Measurements from ENCODE around the gene CNNM4. TPM values are rescaled to one million over a fixed set of nuclear protein-coding genes. Genes with fewer than 3 reads are reported as not detected.

Gene CNNM4
- total RNA-seq, 2 donors from 2014 or later, result 9.2 to 13.9 TPM

- no peaks in the 10 kb centered on the region for H3K27me3 ChIP-seq (replicated peaks; ENCODE audit: insufficient read depth)
- intact Hi-C loops (cut with DNase I), result no loop called here
- no peak overlapping the region for H3K27ac ChIP-seq
- TF ChIP-seq POLR2A (IDR thresholded peaks at IDR 0.05) (peak; percentile 25), CTCF (IDR thresholded peaks at IDR 0.05) (peak in 2 of 4 experiments; percentile 40 to 44), POLR2AphosphoS5 (IDR thresholded peaks at IDR 0.05) (peak; percentile 73)
- 73% methylated on average over 20 of the region's 20 CpGs for WGBS
- no peak overlapping the region for H3K4me3 ChIP-seq
- H3K4me1 ChIP-seq (replicated peaks), result peaks cover 3% of the 10 kb centered on the region
- DNase-seq (ENCODE audit: low spot score), result peak; percentile 81
- no peaks in the 10 kb centered on the region for H3K9me3 ChIP-seq
- H3K36me3 ChIP-seq, result no peaks in the 10 kb centered on the region
Measured at GRCh38 chr2:96771796-96772618, 11.3 kb downstream of the CNNM4 start.

- TF ChIP-seq POLR2A (IDR thresholded peaks at IDR 0.05), result no peak
- no peak for TF ChIP-seq CTCF (IDR thresholded peaks at IDR 0.05)
- no peak for TF ChIP-seq POLR2AphosphoS5 (IDR thresholded peaks at IDR 0.05)
- WGBS, result 82% methylated on average over 12 of the region's 12 CpGs
- no peak overlapping the region for H3K27ac ChIP-seq
- no peak overlapping the region for H3K4me3 ChIP-seq
- no peaks in the 10 kb centered on the region for H3K36me3 ChIP-seq
- intact Hi-C loops (cut with DNase I), result no loop called here
- no peaks in the 10 kb centered on the region for H3K27me3 ChIP-seq (replicated peaks; ENCODE audit: insufficient read depth)
- no peaks in the 10 kb centered on the region for H3K9me3 ChIP-seq
- peaks cover 3% of the 10 kb centered on the region for H3K4me1 ChIP-seq (replicated peaks)
- DNase-seq (ENCODE audit: low spot score), result no peak
Measured at GRCh38 chr2:96772903-96773671, 12.4 kb downstream of the CNNM4 start.

- intact Hi-C loops (cut with DNase I), result no loop called here
- peak overlapping the region; percentile 4 to 9 for H3K4me3 ChIP-seq
- H3K36me3 ChIP-seq, result no peaks in the 10 kb centered on the region
- peak; percentile 37 for DNase-seq (ENCODE audit: low spot score)
- no peaks in the 10 kb centered on the region for H3K9me3 ChIP-seq
- no peaks in the 10 kb centered on the region for H3K27me3 ChIP-seq (replicated peaks; ENCODE audit: insufficient read depth)
- TF ChIP-seq POLR2AphosphoS5 (IDR thresholded peaks at IDR 0.05) (peak; percentile 68), POLR2A (IDR thresholded peaks at IDR 0.05) (peak; percentile 26), CTCF (IDR thresholded peaks at IDR 0.05) (peak in 2 of 4 experiments; percentile 31 to 35)
- H3K27ac ChIP-seq, result no peak overlapping the region
- 47% methylated on average over 7 of the region's 7 CpGs for WGBS
- H3K4me1 ChIP-seq (replicated peaks), result peaks cover 3% of the 10 kb centered on the region
Measured at GRCh38 chr2:96773922-96774321, 13.2 kb downstream of the CNNM4 start.

GRCh38 chr2:96775160-96775559, 14.5 kb downstream of the CNNM4 start:
- Histone ChIP-seq H3K36me3 (no peaks in the 10 kb centered on the region), H3K4me1 (replicated peaks) (peaks cover 3% of the 10 kb centered on the region), H3K27ac (no peak overlapping the region), H3K9me3 (no peaks in the 10 kb centered on the region), H3K27me3 (replicated peaks; ENCODE audit: insufficient read depth) (no peaks in the 10 kb centered on the region), H3K4me3 (no peak overlapping the region)
- DNase-seq (ENCODE audit: low spot score), result no peak
- intact Hi-C loops (cut with DNase I), result no loop called here
- TF ChIP-seq CTCF (IDR thresholded peaks at IDR 0.05), result no peak
- TF ChIP-seq POLR2AphosphoS5 (IDR thresholded peaks at IDR 0.05), result no peak
- no peak for TF ChIP-seq POLR2A (IDR thresholded peaks at IDR 0.05)
- 43% methylated on average over 1 of the region's 1 CpG for WGBS
